Measurements from ENCODE around the gene CDC42. TPM values are rescaled to one million over a fixed set of nuclear protein-coding genes. Genes with fewer than 3 reads are reported as not detected.
A peak's percentile ranks its signal among the peaks of the same experiment; 100 is the strongest.

Gene CDC42
- total and polyA plus RNA-seq, 10 of the 15 experiments (the other 5 are each of a cell fraction or from before 2014, with no cell fraction given) = 184 to 479 (median 326) TPM

- TF ChIP-seq GABPA (IDR thresholded peaks at IDR 0.05; ENCODE audit: low read depth) (peak; percentile 63; the same call in 1 of the 2 replicates), TCF3 (IDR thresholded peaks at IDR 0.05; ENCODE audit: borderline replicate concordance, insufficient read depth, low read depth, low read length) (no peak), JUNB (IDR thresholded peaks at IDR 0.05) (no peak), IKZF2 (IDR thresholded peaks at IDR 0.05) (peak; percentile 51 to 65; a peak in 2 of 4 replicates), ETV6 (conservative IDR thresholded peaks at IDR 0.05 in 1 of 2, IDR thresholded peaks at IDR 0.05 in 1 of 2; ENCODE audit: borderline replicate concordance in 1 of 2, low read depth in 1 of 2) (peak in 1 of 2 experiments; percentile 48; a peak in 1 of 4 replicates), RAD51 (IDR thresholded peaks at IDR 0.05) (no peak; the same call in 1 of the 2 replicates), TCF7 (IDR thresholded peaks at IDR 0.05; ENCODE audit: borderline replicate concordance) (peak; percentile 69; the same call in 1 of the 2 replicates), TCF12 (IDR thresholded peaks at IDR 0.05; ENCODE audit: low read depth, low read length) (no peak), ZNF24 (IDR thresholded peaks at IDR 0.05) (no peak), BCLAF1 (IDR thresholded peaks at IDR 0.05) (no peak)
- TF ChIP-seq, protein P1, sequence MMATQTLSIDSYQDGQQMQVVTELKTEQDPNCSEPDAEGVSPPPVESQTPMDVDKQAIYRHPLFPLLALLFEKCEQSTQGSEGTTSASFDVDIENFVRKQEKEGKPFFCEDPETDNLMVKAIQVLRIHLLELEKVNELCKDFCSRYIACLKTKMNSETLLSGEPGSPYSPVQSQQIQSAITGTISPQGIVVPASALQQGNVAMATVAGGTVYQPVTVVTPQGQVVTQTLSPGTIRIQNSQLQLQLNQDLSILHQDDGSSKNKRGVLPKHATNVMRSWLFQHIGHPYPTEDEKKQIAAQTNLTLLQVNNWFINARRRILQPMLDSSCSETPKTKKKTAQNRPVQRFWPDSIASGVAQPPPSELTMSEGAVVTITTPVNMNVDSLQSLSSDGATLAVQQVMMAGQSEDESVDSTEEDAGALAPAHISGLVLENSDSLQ (IDR thresholded peaks at IDR 0.05) = peak; percentile 29; the same call in 1 of the 2 replicates
These were observed 12.8 kb upstream of the CDC42 start (continued) for GRCh38 chr1:22039594-22040285.

Measured in GM12878 (cell line).